Measurements from ENCODE around the gene KRT17. TPM values are rescaled to one million over a fixed set of nuclear protein-coding genes. Genes with fewer than 3 reads are reported as not detected.

The KRT17 gene
- 39.9 TPM for total RNA-seq

DNA sequence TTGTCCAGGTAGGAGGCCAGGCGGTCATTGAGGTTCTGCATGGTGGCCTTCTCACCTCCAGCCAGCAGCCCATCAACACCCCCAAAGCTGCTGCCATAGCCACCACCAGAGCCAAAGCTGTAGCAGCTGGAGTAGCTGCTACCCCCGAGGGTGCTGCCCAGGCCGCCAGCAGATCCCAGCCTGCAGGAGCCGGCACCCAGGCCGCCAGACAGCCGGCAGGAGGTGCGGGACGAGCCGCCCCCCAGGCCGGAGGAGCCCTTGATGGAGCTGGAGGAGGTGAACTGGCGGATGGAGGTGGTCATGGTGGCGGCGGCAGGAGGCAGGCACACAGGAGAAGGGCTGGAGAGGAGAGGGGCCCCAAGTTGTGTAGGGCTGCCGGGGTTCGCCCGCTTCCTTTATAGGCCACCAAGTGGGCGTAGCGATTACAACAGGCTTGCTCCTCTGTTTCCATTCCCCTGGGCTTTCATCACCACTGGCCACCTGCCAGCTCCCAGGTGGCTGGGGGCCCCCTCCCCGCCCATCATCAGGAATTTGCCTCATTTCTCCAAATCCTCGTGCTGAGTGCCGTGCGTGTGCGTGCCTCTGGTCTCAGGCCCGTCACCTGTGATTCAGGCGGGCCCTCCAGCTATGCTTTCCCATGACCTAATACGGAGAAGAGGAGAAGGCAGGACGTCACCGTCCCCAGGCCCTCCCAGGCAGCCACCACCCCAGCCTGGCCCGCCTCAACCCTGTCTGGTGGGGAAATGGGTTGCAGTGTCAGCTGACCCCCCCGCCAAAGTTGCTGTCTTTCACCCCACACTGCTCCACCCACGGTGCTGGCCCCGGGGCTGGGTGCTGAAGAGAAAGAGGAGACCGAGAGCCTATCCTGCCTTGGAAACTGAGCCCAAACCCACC, at the start of gene KRT17:
TSS of gene KRT17 (minus strand) at position 368 of the 894 bp plus-strand sequence. CDS start at position 302, 66 bp downstream.

DNA sequence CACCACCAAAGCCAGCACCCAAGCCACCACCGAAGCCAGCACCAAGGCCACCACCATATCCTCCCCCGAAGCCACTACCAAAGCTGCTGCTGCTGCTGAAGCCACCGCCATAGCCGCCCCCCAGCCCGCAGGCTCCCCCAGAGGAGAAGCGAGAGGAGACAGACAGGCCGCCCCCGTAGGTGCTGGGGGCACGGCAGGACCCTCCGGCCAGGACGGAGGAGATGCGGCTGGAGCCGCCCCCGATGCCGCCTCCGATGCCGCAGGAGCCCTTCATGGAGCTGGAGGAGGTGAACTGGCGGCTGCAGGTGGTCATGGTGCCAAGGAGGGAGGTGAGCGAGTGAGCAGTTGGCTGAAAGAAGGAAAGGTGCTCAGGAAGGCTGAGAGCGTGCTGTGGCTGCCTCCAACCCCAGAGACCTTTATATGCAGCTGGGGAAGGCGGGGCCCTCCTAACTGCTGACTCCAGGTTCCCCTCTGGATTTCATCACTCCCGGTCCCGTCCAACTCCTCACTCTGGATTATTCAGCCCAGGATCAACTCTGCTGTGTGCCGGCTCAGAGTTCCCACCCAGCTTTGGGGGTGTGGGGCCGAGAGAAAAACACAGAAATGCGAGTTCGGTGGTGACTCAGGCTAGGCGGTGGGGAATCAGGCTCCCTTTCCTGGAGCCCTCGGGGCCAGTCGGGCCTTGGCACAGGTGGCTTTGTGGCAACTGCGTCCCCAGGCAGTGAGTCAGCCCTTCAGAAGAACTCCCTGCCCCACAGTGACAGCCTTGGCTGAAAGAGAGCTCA, 11.8 kb downstream of the KRT17 start, which contains the start of gene KRT16:
TSS of gene KRT16 (minus strand) at position 392 of the 785 bp plus-strand sequence. CDS start at position 313, 79 bp downstream.

DNA sequence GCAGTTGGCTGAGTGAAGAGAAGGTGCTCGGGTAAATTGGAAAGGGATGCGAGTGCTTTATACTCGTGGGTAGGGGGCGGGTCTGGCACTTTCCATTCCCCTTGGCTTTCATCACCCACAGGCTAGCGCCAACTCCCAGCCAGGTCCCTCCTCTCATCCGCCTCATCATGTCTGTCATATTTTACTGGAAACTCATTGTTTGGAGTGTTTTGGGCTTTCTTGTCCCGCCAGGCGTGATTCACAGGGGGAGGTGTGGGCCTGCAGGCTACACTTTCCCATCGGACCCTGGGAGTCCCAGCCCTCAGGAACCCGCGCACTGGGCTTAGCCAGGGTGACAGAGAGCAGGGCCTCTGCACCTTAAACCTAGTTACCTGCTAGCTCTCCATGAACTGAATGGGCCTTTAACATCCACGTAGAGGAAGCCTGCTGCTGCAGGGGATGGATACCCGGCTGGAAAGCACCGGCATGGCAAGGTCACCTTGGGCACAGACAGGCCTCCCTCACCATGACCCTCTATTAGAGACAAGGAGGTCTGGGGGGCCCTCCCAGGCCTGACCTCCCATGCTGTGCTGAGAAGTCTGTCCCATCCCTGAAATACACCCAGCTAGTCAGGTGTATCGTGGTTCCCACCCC, 37.4 kb downstream of the KRT17 start, which contains the start of gene KRT14:
TSS of gene KRT14 (minus strand) at position 33 of the 633 bp plus-strand sequence. CDS start 61 bp downstream, outside the sequence.

DNA sequence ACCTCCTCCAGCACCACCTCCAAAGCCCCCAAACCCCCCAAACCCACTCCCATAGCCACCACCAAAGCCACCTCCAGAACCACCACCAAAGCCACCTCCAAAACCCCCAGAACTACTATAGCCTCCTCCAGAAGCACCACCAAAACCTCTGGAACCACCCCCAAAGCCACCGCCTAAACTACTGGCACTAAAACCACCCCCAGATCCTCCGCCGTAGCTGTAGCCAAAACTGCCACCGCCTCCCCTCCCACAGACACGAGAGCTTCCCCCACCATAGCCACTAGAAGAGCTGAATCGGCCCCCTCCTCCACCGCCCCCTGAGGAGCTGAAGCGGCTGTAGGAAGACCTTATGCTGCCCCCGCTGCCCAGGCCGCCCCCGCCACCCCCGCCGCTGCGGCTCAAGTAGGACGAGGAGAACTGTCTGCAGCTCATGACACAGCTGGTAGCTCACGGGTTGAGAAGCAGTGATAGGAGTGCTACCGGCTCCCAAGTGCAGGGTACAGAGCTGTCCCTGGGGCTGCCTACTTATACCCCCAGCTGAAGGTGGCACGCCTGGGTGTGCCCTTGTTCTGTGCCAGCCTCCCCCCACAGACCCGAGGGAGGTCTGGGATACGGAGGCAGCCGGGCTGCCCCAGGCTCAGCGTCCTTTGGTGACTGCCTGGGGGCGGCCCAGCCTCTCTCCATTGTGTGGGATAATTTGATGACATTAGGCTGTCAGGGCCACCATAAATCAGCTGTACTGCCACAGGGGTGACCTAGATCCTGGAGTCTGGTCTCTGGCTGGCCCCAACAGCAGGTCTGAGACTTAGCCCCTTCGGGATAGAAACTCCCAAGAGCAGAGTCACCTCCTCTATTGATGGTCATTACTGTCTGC, 52.6 kb downstream of the KRT17 start, which contains the start of gene KRT9:
TSS of gene KRT9 (minus strand) at position 499 of the 874 bp plus-strand sequence. CDS start at position 432, 67 bp downstream.

Other genes with a start within 250 kb of the KRT17 start
- gene KRT34, start 242.3 kb downstream of the KRT17 start, total RNA-seq = not detected
- not detected for gene KRT31, start 227.0 kb downstream of the KRT17 start, total RNA-seq
- not detected for gene KRT37, start 200.0 kb downstream of the KRT17 start, total RNA-seq
- gene KRT38, start 183.6 kb downstream of the KRT17 start, total RNA-seq = not detected
- gene KRT32, start 157.2 kb downstream of the KRT17 start, total RNA-seq = not detected
- not detected for gene KRT35, start 143.4 kb downstream of the KRT17 start, total RNA-seq
- not detected for gene KRT36, start 134.7 kb downstream of the KRT17 start, total RNA-seq
- gene KRT13, start 119.0 kb downstream of the KRT17 start, total RNA-seq = 200 TPM
- 80.3 TPM for gene KRT15, start 105.7 kb downstream of the KRT17 start, total RNA-seq
- 131 TPM for gene KRT19, start 96.3 kb downstream of the KRT17 start, total RNA-seq
- gene KRT9, start 52.5 kb downstream of the KRT17 start, total RNA-seq = not detected
- gene KRT14, start 37.7 kb downstream of the KRT17 start, total RNA-seq = 51.0 TPM
- gene KRT16, start 11.8 kb downstream of the KRT17 start, total RNA-seq = 0.66 TPM
- 247 TPM for gene EIF1, start 64.3 kb upstream of the KRT17 start, total RNA-seq
- gene GAST, start 87.8 kb upstream of the KRT17 start, total RNA-seq = not detected
- gene HAP1, start 110.1 kb upstream of the KRT17 start, total RNA-seq = 0.38 TPM
- gene JUP, start 162.1 kb upstream of the KRT17 start, total RNA-seq = 104 TPM
- gene P3H4, start 187.4 kb upstream of the KRT17 start, total RNA-seq = 34.0 TPM
- 167 TPM for gene FKBP10, start 188.4 kb upstream of the KRT17 start, total RNA-seq
- 70.3 TPM for gene NT5C3B, start 211.7 kb upstream of the KRT17 start, total RNA-seq
- gene KLHL10, start 213.2 kb upstream of the KRT17 start, total RNA-seq = 0.16 TPM
- gene KLHL11, start 240.8 kb upstream of the KRT17 start, total RNA-seq = 83.0 TPM

Data from camera-type eye (tissue), 1 donor.